Measurements from ENCODE around the gene VPS4A. TPM values are rescaled to one million over a fixed set of nuclear protein-coding genes. Genes with fewer than 3 reads are reported as not detected.

Gene VPS4A
- total RNA-seq, 1 donor from 2014 or later: 29.2 TPM

- Mint-ChIP-seq H3K36me3 (ENCODE audit: low read depth) (peaks cover 35% of the 10 kb centered on the region), H3K9me3 (ENCODE audit: low read depth) (no peaks in the 10 kb centered on the region), H3K4me3 (ENCODE audit: unreplicated experiment) (no peak overlapping the region), H3K4me1 (ENCODE audit: low read depth) (peaks cover 5% of the 10 kb centered on the region), H3K27ac (ENCODE audit: unreplicated experiment) (peak overlapping the region; percentile 43), H3K27me3 (ENCODE audit: low read depth) (no peaks in the 10 kb centered on the region)
- TF ChIP-seq CTCF (IDR thresholded peaks at IDR 0.05): no peak
- peak; percentile 76 for DNase-seq (ENCODE audit: low spot score)
These were observed 8.2 kb downstream of the VPS4A start for GRCh38 chr16:69319381-69319780.

- Mint-ChIP-seq H3K27ac (ENCODE audit: unreplicated experiment) (no peak overlapping the region), H3K4me1 (ENCODE audit: low read depth) (peaks cover 8% of the 10 kb centered on the region), H3K9me3 (ENCODE audit: low read depth) (no peaks in the 10 kb centered on the region), H3K36me3 (ENCODE audit: low read depth) (peaks cover 36% of the 10 kb centered on the region), H3K27me3 (ENCODE audit: low read depth) (no peaks in the 10 kb centered on the region), H3K4me3 (ENCODE audit: unreplicated experiment) (no peak overlapping the region)
- TF ChIP-seq CTCF (IDR thresholded peaks at IDR 0.05): no peak
- peak; percentile 74 for DNase-seq (ENCODE audit: low spot score)
These were observed 8.9 kb downstream of the VPS4A start for GRCh38 chr16:69319826-69320739.

DNA sequence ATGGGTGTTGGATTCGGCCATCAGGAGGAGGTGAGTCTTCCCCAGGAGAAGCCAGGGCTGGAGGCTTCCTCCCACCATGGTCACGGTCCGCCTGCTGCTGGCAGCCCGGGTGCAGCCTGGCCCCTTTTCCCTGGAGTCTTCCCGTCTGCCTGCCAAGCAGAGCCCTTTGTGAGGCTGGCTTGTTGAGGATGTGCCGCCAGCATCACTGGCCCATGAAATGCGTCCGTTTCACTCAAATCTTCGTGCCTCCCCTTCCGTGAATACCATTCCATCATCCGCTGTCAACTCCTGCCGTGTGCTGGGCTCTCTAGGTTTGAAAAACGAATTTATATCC, 9.6 kb downstream of the VPS4A start:
- peak; percentile 61 for DNase-seq (ENCODE audit: low spot score)
- TF ChIP-seq CTCF (IDR thresholded peaks at IDR 0.05): no peak
- peaks cover 36% of the 10 kb centered on the region for H3K36me3 Mint-ChIP-seq (ENCODE audit: low read depth)
- H3K4me1 Mint-ChIP-seq (ENCODE audit: low read depth): peaks cover 9% of the 10 kb centered on the region
- no peak overlapping the region for H3K4me3 Mint-ChIP-seq (ENCODE audit: unreplicated experiment)
- H3K27ac Mint-ChIP-seq (ENCODE audit: unreplicated experiment): peak overlapping the region; percentile 5
- H3K27me3 Mint-ChIP-seq (ENCODE audit: low read depth): no peaks in the 10 kb centered on the region
- no peaks in the 10 kb centered on the region for H3K9me3 Mint-ChIP-seq (ENCODE audit: low read depth)

DNA sequence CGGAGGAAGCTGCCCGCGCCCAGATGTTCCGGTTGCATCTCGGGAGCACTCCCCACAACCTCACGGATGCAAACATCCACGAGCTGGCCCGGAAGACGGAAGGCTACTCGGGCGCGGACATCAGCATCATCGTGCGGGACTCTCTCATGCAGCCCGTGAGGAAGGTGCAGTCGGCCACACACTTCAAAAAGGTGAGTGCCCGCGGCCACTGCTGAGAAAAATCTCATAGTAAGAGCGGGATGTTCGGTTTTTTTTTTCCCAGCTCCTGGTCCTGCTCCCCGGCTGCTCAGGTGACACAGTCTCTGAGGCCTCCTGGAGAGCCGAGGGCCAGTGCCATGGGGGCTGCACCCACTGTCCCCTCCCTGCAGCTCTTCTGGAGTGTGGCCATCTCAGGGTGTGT, 9.9 kb downstream of the VPS4A start:
- H3K4me1 Mint-ChIP-seq (ENCODE audit: low read depth): peaks cover 13% of the 10 kb centered on the region
- DNase-seq (ENCODE audit: low spot score): peak; percentile 79
- H3K27me3 Mint-ChIP-seq (ENCODE audit: low read depth): no peaks in the 10 kb centered on the region
- no peak overlapping the region for H3K4me3 Mint-ChIP-seq (ENCODE audit: unreplicated experiment)
- peaks cover 35% of the 10 kb centered on the region for H3K36me3 Mint-ChIP-seq (ENCODE audit: low read depth)
- TF ChIP-seq CTCF (IDR thresholded peaks at IDR 0.05): no peak
- H3K27ac Mint-ChIP-seq (ENCODE audit: unreplicated experiment): no peak overlapping the region
- H3K9me3 Mint-ChIP-seq (ENCODE audit: low read depth): no peaks in the 10 kb centered on the region

DNA sequence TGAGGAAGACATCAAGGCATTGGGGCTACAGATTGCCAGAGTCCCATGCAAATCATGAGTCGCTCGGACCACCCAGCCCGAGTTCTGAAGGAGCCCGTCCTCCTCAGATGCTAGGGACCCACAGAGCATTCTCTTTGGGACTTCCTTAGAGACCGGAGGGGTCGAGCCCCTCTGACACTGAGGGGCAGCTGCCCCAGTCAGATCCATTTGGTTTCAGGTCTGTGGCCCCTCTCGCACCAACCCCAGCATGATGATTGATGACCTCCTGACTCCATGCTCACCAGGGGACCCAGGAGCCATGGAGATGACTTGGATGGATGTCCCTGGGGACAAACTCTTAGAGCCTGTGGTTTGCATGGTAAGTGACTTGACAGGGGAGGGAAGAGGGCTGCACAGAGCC, 11.2 kb downstream of the VPS4A start:
- no peak for TF ChIP-seq CTCF (IDR thresholded peaks at IDR 0.05)
- Mint-ChIP-seq H3K4me1 (ENCODE audit: low read depth) (peaks cover 24% of the 10 kb centered on the region), H3K27me3 (ENCODE audit: low read depth) (no peaks in the 10 kb centered on the region), H3K36me3 (ENCODE audit: low read depth) (peaks cover 36% of the 10 kb centered on the region), H3K4me3 (ENCODE audit: unreplicated experiment) (no peak overlapping the region), H3K27ac (ENCODE audit: unreplicated experiment) (no peak overlapping the region), H3K9me3 (ENCODE audit: low read depth) (no peaks in the 10 kb centered on the region)
- peak; percentile 44 for DNase-seq (ENCODE audit: low spot score)
